ENCODE measurements around the gene RRAGC. TPM values are rescaled to one million over a fixed set of nuclear protein-coding genes. Genes with fewer than 3 reads are reported as not detected.

The RRAGC gene
- total RNA-seq, 3 donors from 2014 or later: 29.7 to 41.7 (median 32.5) TPM

DNA sequence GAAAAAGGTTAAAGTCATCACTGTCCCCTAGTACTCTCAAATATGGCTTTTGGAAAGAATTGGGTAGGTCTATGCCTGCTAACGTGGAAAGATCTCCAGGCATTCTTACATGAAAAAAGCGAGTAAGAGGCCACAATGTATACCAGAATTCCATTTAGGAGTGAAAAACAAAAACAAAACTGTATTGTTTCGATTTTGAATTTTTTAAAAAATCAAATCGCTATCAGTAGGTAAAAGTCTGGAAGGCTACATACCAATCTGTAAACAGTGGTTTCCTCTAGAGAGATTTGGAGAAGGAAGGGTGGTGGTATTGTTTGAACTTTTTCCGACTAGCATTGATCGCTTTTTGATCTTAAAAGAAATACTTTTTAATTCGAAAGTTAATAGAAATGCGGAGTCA, 55.9 kb downstream of the RRAGC start:
- no peak for TF ChIP-seq CTCF (IDR thresholded peaks at IDR 0.05)
- H3K4me1 ChIP-seq (ENCODE audit: low read depth): no peaks in the 10 kb centered on the region
- intact Hi-C loops (cut with DNase I, micrococcal nuclease): no loop called here
- H3K4me3 ChIP-seq: no peak overlapping the region
- no peak for ATAC-seq
- DNase-seq: no peak
- no peaks in the 10 kb centered on the region for H3K36me3 ChIP-seq (ENCODE audit: low read depth)
- no peaks in the 10 kb centered on the region for H3K9me3 ChIP-seq

DNA sequence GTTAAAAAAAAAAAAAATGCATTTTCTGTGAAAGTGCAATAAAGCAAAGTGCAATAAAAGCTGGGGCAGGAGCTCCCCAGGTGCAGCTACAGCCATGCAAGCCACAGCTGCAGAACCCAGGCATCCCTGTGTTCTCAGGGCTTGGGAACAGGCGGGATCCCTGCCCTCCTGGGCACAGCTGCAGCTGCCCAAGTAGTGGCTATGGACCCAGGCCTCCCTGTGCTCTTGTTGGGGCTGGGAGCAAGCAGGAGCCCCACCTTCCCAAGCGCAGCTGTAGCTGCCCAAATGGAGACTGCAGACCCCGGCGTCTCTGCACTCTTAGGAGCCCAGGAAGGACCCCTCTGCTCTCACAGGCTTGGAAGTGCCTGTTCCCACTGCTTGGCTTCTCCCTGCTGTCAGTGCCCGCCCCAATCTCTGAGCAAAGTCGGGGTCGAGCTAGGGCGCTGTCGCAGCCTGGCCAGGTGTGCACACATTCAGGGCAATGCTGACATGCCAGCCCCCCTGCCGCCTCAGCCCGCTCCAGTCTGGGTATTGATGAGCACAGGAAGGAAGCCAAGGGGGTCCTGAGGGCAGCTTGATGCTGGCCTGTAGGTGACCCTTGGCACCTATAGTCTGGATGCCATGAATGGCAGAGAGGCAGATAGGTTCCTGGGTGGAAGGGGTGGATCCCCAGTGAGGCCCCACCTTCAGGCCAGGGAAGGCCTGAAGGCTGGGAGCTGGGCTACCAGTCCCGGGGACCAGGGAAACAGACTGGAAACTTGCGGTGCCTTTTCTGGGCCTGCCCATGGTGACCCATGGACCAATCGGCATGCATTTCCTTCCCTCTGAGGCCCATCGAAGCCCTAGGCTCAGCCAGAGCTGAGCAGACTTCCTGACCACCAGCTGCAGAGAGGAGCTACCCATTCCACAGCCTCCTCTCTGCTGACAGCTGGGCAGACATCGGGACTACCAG, 58.6 kb downstream of the RRAGC start:
- no peaks in the 10 kb centered on the region for H3K4me1 ChIP-seq (ENCODE audit: low read depth)
- DNase-seq (no peak), ATAC-seq (no peak)
- no peak for TF ChIP-seq CTCF (IDR thresholded peaks at IDR 0.05)
- no peaks in the 10 kb centered on the region for H3K36me3 ChIP-seq (ENCODE audit: low read depth)
- H3K4me3 ChIP-seq: no peak overlapping the region
- intact Hi-C loops (cut with DNase I, micrococcal nuclease): no loop called here
- H3K9me3 ChIP-seq: no peaks in the 10 kb centered on the region

DNA sequence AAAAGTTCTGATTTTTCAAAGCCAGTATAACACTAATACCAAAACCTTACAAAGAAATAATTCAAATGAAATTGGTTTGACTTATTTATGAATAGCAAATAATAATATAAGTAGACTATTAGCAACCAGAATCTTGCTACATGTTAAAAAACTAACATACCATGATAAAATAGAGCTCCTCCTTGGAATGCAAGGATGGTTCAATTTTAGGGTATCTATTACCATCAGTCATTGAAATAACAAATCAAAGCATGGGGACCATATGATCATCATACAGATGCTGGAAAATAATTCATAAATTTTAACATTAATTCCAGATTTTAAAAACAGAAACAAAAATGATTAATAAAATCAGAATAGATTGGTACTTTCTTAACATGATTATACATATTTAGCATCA, 66.3 kb downstream of the RRAGC start:
- Histone ChIP-seq H3K4me3 (no peak overlapping the region), H3K4me1 (ENCODE audit: low read depth) (no peaks in the 10 kb centered on the region), H3K9me3 (peaks cover 14% of the 10 kb centered on the region), H3K36me3 (ENCODE audit: low read depth) (no peaks in the 10 kb centered on the region)
- intact Hi-C loops (cut with DNase I, micrococcal nuclease): no loop called here
- DNase-seq (no peak), ATAC-seq (no peak)
- TF ChIP-seq CTCF (IDR thresholded peaks at IDR 0.05): no peak

DNA sequence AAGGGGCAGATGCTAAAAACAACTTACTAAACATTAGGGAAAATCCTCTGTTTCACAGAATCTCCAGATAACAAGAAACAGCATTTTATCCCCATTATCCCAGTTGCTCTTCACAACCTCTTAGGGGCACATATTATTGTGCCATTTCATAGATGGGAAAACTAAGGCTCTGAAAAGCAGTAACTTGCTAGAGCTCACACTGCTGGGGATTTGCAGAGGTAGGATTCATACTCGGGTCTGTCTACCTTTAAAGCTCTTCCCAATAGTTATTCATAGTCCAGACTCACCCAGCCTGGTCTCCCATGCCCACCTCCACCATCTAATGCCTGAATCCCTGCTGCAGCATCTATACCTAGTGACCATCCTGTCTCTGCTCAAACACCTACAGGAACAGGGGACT, 67.7 kb downstream of the RRAGC start:
- TF ChIP-seq CTCF (IDR thresholded peaks at IDR 0.05): no peak
- ATAC-seq (no peak), DNase-seq (no peak)
- intact Hi-C loops (cut with DNase I, micrococcal nuclease): no loop called here
- H3K4me1 ChIP-seq (ENCODE audit: low read depth): no peaks in the 10 kb centered on the region
- H3K36me3 ChIP-seq (ENCODE audit: low read depth): no peaks in the 10 kb centered on the region
- H3K4me3 ChIP-seq: no peak overlapping the region
- H3K9me3 ChIP-seq: peaks cover 14% of the 10 kb centered on the region

- TF ChIP-seq CTCF (IDR thresholded peaks at IDR 0.05): no peak
- Histone ChIP-seq H3K36me3 (ENCODE audit: low read depth) (no peaks in the 10 kb centered on the region), H3K4me3 (no peak overlapping the region), H3K9me3 (peaks cover 14% of the 10 kb centered on the region), H3K4me1 (ENCODE audit: low read depth) (no peaks in the 10 kb centered on the region)
- DNase-seq (no peak), ATAC-seq (no peak)
- intact Hi-C loops (cut with DNase I, micrococcal nuclease): no loop called here
Observed at GRCh38 chr1:38791164-38791515, 68.4 kb downstream of the RRAGC start.

Data from mucosa of descending colon (tissue), 3 donors.